ENCODE measurements around the gene OXSR1. TPM values are rescaled to one million over a fixed set of nuclear protein-coding genes. Genes with fewer than 3 reads are reported as not detected.
A peak's percentile ranks its signal among the peaks of the same experiment; 100 is the strongest.
"Not testable (repeated sequence)": the region's sequence is repeated elsewhere in the genome, so short reads cannot be mapped to it uniquely, and the experiment has no call there.

Gene OXSR1
- total RNA-seq, 1 donor from 2014 or later: 35.2 TPM

DNA sequence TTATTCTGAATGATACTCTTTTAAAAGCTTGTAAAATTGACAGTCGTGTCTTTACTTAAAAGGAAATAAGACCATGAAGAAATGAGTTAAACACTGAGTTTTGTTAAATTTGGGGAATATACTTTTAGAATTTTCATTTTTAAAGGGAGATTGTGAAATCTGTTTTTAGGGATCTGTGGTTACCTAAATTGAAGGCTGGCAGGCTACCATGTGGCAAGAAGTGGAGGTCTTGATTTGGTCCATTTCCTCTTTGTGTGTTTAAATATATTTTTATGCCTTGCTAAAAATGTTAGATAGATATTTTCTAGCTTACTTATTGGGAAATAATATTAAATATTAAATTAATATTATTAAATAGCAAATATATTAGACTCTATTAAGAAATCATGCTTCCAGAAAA, 63.7 kb downstream of the OXSR1 start:
- no peak for DNase-seq

DNA sequence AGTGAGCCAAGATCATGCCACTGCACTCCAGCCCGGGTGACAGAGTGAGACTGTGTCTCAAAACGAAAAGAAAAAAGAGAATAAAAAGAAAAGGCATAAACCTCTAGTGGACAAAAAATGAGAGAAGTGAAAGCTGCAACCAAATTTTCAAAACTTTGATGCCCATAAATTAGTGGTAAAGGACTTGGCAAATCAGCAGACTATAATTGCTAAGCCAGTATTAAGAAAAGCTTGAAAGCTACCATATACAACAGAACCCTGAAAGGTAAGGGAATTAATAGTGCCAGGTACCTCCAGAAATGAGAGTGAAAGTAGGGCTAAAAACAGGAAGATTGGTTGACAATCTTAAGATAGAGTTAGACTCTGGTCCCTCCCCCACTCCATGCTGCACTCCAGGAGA, 67.4 kb downstream of the OXSR1 start:
- DNase-seq: no peak

DNA sequence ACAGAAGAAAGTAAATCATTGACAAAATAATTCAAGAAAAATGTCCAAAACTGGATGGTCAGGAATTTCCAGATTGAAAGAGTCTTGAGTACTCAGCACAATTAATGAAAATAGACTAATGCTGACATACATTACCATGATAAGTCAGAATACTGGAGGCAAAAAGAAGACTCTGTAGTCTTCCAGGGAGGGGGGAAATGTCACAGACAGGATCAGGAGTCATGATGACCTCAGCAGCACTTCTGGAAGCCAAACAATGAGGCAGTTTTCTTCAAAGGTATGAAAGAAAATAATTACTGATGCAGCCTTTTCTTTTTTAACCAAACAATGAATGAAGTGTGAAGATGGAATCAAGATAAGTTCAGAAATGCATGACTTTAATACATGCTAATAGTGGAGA, 70.1 kb downstream of the OXSR1 start:
- peak; percentile 36 for DNase-seq

DNA sequence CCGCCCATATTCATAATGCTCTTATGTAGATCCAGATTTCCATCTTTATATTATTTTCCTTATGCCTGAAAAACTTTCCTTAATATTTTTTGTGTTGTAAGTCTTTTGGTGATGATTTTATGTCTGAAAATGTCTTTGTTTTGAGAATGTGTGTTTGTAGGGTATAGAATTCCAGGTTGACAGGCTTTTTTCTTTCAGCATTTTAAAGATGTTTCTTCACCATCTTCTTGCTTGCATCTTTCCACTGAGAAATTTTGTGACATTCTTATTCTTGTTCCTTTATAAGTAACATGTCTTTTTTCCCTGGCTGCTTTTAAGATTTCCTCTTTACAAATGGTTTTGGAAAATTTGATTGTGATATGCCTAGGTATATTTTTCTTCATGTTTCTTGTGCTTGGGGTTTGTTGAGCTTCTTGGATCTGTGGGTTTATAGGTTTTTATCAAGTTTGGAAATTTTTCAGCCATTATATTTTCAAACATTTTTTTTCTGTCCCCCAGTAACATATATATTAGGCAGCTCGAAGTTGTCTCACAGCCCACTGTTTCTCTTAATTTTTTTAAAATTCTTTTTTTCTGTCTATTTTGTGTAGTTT, 73.2 kb downstream of the OXSR1 start:
- DNase-seq: no peak

DNA sequence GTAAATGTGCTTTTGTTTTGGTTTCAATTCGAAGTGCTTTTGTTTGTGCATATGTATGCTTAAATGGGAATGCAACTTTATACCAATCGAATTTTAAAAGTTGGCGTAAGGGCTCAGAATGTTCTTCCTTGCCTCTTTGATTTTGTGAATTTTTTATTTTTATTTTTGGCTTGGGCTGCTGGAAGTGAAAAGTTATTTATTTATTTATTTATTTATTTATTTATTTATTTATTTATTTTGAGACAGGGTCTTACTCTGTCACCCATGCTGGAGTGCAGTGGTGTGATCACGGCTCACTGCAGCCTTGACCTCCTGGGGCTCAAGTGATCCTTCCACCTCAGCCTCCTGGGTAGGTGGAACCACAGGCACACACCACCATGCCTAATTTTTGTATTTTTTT, 77.5 kb downstream of the OXSR1 start:
- not testable (repeated sequence) for DNase-seq

DNA sequence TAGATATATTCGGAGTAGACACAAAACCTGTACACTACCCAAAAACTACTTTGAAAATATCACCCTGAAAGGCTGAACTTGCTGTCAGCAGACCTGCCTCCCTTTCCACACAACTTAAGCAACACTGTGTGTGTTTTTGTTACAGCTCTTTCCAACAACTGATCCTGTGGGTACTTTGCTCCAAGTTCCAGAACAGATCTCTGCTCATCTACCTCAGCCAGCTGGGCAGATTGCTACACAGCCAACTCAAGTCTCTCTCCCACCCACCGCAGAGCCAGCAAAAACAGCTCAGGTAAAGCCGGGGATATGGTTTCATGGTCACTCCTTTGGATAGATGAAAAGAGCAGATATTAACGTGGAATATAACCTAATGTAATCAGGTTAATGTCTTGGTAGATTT, 80.6 kb downstream of the OXSR1 start:
- DNase-seq: no peak

DNA sequence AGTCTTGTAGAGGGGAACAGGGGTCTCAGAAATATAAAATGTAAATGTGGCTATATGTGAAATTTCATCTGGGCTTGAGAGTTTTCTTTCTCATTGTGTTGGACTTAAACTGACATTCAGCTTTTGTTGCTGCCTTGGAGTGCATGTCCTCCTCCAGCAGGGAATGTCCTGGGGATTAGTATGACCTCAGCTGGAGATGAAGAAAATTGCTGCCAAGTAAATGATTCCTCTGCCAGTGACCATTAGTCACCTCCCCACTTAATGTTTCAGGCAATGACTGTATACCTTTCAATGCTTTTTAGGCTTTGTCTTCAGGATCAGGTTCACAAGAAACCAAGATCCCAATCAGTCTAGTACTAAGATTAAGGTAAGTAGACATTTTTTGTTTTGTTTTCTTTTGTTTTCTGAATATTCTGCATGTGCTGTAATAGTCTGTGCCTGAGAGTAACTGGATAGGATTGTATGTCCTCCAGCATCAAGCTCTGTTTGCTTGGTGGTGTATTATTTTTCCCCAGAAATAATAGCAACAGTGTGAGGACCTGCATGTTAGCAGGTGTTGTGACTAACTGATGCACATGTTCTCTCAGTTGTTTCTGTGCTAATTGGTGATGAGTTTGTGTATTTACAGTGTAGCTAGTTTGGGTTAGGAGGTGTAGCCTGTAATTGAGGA, 82.2 kb downstream of the OXSR1 start:
- peak; percentile 87 for DNase-seq

DNA sequence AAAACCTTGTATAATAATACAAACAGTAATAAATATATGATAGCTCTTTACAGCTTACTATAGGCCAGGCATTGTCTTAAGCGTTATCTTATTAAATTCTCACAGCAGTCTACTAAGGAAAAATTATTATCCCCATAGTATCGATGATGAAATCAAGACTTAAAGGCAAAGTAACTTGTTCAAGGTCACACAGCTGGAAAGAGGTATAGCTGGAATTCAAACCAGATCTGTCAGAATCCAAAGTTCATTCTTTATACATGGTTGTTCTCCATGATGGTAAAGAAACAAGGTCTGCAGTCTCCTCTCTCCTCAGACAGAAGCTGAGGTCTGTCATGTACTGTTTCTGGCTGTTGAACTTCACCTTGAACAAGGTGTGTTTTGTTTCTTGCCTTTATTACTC, 84.9 kb downstream of the OXSR1 start:
- no peak for DNase-seq

DNA sequence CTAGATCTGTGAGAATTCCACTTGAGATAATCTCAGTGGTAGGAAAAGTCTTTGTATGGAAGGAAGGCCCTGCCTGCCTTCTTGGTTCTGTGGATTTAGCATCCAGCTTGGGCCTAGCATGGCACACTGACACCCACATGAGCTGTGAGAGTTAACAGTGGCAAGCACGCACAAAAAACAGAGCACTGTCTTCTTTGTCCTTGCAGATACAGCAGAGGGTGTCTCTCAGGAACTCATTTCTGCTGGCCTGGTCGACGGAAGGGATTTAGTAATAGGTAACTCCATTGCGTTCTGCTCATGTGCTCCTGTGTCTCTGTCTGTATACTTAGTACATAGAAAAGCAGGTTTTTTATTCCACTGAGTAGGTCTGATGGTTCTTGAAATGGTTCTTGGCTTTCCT, 85.9 kb downstream of the OXSR1 start:
- no peak for DNase-seq

DNA sequence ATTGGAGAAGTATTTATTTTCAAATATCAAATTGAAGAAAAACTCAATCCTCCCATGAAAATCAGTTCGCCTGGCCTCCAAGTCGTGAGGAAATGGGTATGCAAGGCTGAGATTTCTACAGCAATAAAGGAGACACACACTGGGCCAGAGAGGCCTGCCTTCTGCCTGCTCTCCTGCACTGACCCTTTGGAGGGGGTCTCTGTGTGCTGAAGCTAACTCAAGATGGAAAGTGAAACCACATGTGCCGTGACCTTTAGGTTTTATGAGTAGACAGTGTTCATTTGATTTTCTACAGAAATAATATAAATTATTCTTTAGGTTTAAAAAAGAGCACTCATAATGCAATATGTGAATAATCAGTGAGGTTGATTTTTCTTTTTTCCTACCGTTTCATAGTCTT, 88.4 kb downstream of the OXSR1 start:
- DNase-seq: no peak

DNA sequence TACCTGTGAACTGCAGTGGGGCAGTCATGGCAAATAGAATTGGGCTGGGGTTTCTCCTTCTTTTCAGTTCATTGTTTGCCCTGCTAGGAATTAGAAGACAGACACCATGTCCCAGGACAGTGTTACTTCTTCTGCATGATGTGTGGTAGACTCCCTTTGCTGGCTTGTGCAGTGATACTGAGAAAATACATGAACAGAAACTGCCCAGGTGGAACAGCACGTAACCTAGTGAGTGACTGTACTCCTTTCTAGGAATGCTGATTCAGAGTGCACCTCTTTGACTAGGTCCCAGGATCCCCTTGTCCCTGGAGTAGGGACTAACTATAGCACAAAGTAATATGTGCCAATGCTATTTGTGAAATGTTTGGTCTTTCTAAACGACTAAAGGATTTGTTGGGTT, 89.5 kb downstream of the OXSR1 start:
- DNase-seq: no peak

DNA sequence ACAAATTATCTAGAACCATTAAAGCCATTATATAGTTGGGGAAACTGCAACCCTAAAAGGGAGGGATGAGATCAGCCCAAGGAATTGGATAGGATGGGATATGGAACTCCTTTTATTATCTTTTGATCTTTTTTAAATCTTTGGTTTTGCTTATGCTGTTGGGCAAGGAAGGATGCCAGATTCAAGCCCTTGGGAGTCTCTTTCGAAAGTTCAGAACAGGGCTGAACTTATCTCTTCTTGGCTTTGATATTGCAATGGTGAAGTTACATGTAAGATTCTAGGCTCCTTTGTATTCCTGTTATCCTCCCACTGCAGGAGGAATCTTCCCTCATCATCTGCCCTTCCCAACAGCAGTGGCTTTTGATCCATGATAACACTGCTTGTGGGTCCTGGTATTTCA, 90.3 kb downstream of the OXSR1 start:
- DNase-seq: no peak

DNA sequence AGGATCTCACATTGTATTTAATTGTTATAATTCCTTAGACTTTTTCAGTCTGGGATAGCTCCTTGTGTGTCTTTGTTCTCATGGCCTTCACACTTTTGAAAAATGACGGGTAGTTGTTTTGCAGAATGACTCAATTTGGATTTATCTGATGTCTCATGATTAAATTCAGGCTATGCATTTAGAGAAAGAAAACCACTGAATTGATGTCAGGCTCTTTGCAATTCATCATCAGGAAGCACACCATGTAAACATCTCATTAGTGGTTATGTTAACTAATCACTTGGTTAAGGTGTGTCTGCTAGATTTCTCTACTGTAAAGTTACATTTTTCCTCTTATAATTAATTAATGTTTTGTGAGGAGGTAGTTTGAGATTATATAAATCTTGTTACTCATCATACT, 92.2 kb downstream of the OXSR1 start:
- no peak for DNase-seq

DNA sequence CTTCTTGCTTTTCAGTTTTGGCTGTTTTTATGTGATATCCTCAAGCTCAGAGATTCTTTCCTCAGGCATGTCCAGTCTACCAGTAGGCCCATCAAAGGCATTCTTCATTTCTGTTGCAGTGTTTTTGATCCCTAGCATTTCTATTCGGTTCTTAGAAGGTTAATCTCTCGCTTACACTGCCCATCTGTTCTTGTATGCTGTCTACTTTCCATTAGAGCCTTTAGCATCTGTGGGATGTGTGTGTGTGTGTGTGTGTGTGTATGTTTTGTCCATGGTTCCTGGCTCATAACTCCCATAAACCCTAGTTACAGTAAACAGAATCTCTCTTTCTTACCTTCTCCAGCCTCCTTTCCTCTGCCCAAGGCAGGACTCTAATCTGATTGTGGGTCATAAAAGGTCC, 95.1 kb downstream of the OXSR1 start:
- no peak for DNase-seq

DNA sequence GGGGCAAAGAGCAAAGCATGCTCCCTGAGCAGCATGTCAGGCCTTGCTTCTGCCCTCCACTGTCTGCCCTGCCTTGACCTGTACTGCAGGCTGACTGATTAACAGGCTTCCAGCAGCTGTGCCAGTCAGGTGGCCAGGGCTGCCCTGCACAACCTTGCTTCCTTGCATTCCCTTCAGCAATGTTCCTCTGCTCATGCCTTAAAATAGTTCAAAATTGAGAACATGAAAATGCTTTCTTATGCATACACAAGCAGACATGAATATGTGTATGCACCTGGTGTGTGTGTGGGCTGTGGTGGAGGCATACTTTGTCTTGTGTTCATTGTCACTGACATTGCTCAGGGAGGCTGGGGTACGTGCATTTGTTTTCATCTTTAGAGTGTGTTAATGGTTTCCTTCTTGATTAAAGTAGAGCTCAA, 99.0 kb downstream of the OXSR1 start:
- DNase-seq: no peak

DNA sequence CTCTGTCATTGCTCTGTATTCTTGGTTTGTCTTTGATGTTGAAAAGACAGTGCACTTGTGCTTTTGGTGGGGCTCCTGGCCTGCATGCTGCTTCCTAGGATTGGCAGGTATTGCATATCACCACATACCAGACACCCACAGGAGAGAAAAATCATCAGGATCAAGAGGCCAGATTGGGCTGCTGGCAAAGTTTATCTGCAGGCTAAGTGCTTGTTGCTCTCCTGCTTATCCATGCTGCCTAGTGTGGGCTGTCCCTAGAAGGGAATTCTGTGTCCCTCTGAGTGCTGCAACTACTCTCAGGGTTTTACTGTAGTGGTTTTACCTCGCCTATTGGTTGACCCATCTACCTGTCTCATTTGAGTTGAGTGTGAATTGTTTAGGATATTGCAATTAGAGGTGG, 99.4 kb downstream of the OXSR1 start:
- DNase-seq: no peak

DNA sequence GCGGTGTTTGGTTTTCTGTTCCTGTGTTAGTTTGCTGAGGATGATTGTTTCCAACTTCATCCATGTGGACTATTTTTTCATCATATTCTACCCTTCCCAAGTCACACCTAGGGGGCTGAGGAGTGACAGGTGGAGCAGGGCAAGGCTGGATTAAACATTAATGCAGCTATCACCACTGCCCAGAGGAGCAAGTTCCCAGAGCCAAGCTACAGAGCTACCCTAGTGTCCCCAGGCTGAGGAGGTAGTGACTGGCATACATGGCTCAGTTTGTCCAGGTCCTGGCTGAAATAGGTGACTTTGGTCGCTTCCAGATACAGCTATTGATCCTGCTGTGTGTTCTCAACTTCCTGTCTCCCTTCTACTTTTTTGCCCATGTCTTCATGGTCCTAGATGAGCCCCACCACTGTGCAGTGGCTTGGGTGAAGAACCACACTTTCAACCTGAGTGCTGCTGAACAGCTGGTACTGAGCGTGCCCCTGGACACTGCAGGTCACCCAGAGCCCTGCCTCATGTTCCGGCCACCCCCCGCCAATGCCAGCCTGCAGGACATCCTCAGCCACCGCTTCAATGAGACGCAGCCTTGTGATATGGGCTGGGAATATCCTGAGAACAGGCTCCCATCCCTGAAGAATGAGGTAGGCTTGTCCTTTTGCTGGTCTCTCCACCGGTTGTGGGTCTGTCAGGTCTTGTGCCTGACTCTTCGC, 100.4 kb downstream of the OXSR1 start, which contains the start of gene SLC22A13:
TSS of gene SLC22A13 (plus strand) at position 209 of the 704 bp plus-strand sequence. CDS start at position 258, 49 bp downstream.
- DNase-seq: no peak

DNA sequence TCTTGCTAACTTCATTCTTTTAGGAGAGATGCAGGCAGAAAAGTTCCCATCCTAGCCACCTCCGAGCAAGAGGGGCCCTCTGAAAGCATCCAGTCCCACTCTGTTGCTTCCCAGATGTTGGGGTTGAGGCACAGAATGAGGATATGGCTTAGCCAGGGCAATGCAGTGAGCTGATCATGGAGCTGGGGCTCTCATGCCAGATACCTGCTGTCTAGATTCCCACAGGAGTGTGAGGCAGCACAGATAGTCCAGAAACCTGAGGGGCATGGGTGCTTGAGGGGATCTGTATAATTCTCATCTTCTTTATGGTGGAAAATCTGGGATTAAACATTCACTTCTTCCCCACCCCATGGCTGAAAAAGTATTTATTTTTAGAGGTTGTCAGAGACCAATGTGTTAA, 101.5 kb downstream of the OXSR1 start:
- DNase-seq: no peak

DNA sequence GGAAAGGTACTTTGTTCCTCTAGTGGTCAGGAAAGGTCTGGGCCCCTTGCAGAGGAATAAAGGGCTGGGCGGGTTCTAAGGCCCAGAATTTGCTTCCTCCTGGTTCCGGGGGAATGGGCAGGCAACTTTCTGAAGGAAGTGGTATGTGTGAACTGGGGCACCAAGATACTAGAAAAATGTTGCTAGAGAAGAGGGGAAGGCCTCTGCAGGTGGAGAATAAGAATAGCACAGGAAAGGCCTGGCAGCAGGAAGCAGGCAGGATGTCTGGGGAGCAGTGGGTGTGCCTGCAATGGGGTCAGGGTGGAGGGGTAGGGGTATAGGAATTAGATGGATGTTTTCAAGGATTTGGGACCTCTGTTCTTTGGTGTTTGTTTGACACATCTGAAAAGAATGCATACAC, 102.3 kb downstream of the OXSR1 start:
- DNase-seq: peak; percentile 9

DNA sequence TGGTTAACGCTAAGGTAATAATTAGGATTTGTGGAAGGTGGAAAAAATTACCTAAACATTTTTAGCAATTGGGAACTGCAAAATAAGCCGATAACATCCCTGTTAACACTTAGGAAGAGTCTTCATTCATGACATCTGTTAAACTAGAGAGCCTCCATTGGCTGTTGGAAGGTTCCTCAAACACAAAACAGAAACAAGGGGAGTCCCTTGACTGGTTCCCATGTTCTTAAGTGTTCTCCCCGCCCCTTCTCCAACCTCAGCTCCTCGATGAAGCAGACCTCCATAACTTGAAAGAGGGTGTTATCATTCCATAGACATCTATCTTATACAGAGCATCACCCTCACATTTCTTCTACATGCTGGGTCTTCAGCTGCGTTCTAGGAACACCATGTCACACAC, 102.8 kb downstream of the OXSR1 start:
- no peak for DNase-seq

DNA sequence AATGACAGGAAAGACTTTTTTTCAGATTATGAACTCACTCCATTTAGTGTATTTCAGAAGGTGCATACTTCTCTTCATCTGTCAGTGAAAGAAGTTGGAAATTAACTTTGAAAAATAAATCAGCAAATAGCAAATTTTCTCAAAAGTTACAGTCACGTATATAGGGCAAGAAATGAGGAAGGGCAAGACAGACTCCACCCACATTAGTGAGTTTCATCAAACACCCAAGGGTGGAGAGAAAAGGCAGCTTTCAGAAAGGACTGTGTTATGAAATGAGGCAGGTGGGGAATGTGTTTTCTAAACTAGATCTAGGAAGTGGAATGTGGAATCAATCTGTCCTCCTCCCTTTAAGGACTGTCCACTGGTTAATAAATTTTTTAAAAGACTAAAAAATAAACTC, 103.2 kb downstream of the OXSR1 start:
- DNase-seq: no peak

DNA sequence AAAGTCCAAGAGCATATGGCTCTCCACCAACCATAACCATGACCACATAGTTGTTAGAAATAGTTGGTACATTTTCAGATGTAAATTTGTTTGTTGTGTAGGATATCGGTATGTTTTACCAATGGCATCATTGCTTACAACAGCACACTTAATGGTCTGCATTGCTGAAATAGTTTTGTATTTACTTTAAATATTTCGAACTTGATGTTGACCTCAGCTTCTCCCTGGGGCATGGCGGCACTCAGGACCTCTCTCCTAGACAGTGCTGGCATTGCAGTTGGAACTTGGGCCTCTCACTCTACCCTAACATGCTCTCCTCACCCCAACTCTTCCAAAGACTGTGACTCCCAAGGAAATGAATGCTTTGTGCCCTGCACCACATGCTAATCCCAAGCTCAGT, 105.3 kb downstream of the OXSR1 start:
- no peak for DNase-seq

DNA sequence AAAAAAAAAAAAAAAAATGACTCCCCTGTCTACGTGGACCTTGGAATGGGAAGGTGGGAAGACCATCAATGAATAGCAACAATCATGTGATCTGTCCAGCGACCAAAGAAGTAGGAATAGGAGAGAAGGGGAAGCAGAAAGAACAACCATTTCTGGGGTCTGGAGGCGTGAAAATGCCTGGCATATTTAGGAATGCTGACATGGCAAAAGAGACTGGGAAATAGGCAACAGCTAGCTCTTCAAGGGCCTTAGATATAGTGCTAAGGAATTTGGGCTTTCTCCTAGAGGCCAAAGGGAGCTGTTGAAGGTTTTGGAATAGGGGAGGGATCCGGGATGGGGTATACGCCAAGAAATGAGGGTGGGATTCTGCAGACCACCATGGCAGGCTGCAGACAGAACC, 106.2 kb downstream of the OXSR1 start:
- no peak for DNase-seq

All from dermis blood vessel endothelial cell (primary cell).